ENCODE results near the gene KBTBD12.

DNA sequence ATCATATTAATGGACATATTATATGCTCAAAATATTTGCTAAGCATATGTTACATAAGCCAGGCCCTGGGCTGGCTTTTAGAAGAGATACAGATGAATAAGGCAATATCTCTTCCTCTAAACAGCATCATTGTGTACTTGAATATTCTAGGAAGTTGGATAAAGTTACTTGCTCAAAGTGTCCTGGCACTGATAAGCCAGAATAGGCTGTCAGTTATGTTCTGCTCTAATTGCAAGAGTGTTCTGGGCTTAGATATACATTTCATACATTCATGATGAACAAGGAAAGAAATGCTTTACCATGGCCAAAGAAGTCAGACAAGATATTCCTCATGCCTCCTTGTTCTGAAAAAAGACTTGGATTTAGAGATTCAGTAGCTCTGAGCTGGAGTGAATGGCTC, 40.7 kb downstream of the KBTBD12 start:
- TF ChIP-seq KLF12 (CRISPR knock-in tag; IDR thresholded peaks at IDR 0.05; ENCODE audit: borderline replicate concordance) (no peak), EZH2 (conservative IDR thresholded peaks at IDR 0.05; ENCODE audit: low read depth, low read length) (no peak), ZNF547 (CRISPR knock-in tag; IDR thresholded peaks at IDR 0.05) (no peak), ZNF12 (CRISPR knock-in tag; IDR thresholded peaks at IDR 0.05) (no peak), ZNF10 (CRISPR knock-in tag; IDR thresholded peaks at IDR 0.05; ENCODE audit: borderline replicate concordance, low read depth) (no peak), TP53 (CRISPR knock-in tag; conservative IDR thresholded peaks at IDR 0.05) (no peak), HNRNPK (IDR thresholded peaks at IDR 0.05; ENCODE audit: low read depth, low read length, poor library complexity, severe bottlenecking) (no peak), ZBTB21 (CRISPR knock-in tag; IDR thresholded peaks at IDR 0.05) (no peak), MTA1 (CRISPR knock-in tag; IDR thresholded peaks at IDR 0.05; ENCODE audit: borderline replicate concordance) (no peak), HNRNPUL1 (IDR thresholded peaks at IDR 0.05; ENCODE audit: low read depth, low read length) (no peak), RCOR2 (CRISPR knock-in tag; IDR thresholded peaks at IDR 0.05) (no peak)
- TF ChIP-seq, protein P1, sequence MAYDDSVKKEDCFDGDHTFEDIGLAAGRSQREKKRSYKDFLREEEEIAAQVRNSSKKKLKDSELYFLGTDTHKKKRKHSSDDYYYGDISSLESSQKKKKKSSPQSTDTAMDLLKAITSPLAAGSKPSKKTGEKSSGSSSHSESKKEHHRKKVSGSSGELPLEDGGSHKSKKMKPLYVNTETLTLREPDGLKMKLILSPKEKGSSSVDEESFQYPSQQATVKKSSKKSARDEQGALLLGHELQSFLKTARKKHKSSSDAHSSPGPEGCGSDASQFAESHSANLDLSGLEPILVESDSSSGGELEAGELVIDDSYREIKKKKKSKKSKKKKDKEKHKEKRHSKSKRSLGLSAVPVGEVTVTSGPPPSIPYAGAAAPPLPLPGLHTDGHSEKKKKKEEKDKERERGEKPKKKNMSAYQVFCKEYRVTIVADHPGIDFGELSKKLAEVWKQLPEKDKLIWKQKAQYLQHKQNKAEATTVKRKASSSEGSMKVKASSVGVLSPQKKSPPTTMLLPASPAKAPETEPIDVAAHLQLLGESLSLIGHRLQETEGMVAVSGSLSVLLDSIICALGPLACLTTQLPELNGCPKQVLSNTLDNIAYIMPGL (CRISPR knock-in tag; IDR thresholded peaks at IDR 0.05; ENCODE audit: borderline replicate concordance in 1 of 2, low read depth in 1 of 2) = no peak
- TF ChIP-seq, protein P2, sequence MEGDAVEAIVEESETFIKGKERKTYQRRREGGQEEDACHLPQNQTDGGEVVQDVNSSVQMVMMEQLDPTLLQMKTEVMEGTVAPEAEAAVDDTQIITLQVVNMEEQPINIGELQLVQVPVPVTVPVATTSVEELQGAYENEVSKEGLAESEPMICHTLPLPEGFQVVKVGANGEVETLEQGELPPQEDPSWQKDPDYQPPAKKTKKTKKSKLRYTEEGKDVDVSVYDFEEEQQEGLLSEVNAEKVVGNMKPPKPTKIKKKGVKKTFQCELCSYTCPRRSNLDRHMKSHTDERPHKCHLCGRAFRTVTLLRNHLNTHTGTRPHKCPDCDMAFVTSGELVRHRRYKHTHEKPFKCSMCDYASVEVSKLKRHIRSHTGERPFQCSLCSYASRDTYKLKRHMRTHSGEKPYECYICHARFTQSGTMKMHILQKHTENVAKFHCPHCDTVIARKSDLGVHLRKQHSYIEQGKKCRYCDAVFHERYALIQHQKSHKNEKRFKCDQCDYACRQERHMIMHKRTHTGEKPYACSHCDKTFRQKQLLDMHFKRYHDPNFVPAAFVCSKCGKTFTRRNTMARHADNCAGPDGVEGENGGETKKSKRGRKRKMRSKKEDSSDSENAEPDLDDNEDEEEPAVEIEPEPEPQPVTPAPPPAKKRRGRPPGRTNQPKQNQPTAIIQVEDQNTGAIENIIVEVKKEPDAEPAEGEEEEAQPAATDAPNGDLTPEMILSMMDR (CRISPR knock-in tag; IDR thresholded peaks at IDR 0.05) = no peak
- TF ChIP-seq, protein P3, sequence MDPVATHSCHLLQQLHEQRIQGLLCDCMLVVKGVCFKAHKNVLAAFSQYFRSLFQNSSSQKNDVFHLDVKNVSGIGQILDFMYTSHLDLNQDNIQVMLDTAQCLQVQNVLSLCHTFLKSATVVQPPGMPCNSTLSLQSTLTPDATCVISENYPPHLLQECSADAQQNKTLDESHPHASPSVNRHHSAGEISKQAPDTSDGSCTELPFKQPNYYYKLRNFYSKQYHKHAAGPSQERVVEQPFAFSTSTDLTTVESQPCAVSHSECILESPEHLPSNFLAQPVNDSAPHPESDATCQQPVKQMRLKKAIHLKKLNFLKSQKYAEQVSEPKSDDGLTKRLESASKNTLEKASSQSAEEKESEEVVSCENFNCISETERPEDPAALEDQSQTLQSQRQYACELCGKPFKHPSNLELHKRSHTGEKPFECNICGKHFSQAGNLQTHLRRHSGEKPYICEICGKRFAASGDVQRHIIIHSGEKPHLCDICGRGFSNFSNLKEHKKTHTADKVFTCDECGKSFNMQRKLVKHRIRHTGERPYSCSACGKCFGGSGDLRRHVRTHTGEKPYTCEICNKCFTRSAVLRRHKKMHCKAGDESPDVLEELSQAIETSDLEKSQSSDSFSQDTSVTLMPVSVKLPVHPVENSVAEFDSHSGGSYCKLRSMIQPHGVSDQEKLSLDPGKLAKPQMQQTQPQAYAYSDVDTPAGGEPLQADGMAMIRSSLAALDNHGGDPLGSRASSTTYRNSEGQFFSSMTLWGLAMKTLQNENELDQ (CRISPR knock-in tag; IDR thresholded peaks at IDR 0.05; ENCODE audit: borderline replicate concordance) = no peak

Data from HepG2 (cell line).